Hepatocyte (in vitro differentiated cells): ENCODE data around the gene RNF212B. TPM values are rescaled to one million over a fixed set of nuclear protein-coding genes. Genes with fewer than 3 reads are reported as not detected.
"Not testable (repeated sequence)": the region's sequence is repeated elsewhere in the genome, so short reads cannot be mapped to it uniquely, and the experiment has no call there.

Source experiments
- DNase-seq: peaks from one replicate; pipeline ENCODE4 v3.0.0-alpha.2; 2016; ENCODE audit warnings: low spot score
- H2AFZ ChIP-seq: fragments of 200-600 bp; sonication (generic); 2 replicates; pipeline ENCODE4 v1.6.0; 2016; ENCODE audit warnings: antibody characterized with exemption, mild to moderate bottlenecking
- H3K27ac ChIP-seq: fragments of 200-600 bp; sonication (generic); 2 replicates; pipeline ENCODE4 v1.5.1; 2016; ENCODE audit warnings: mild to moderate bottlenecking
- H3K27me3 ChIP-seq: fragments of 200-600 bp; sonication (generic); 2 replicates; pipeline ENCODE4 v1.6.1; 2016
- H3K36me3 ChIP-seq: fragments of 200-600 bp; sonication (generic); replicated peaks from 2 replicates; pipeline ENCODE4 v1.5.1; 2016; ENCODE audit warnings: low read depth; ENCODE audit not compliant: insufficient read depth
- H3K4me1 ChIP-seq: fragments of 200-600 bp; sonication (generic); 2 replicates; pipeline ENCODE4 v1.5.1; 2016; ENCODE audit warnings: mild to moderate bottlenecking, moderate library complexity; ENCODE audit not compliant: insufficient read depth
- H3K4me2 ChIP-seq: fragments of 200-600 bp; sonication (generic); 2 replicates; pipeline ENCODE4 v1.6.0; 2016
- H3K4me3 ChIP-seq: fragments of 200-600 bp; sonication (generic); 2 replicates; pipeline ENCODE4 v1.5.1; 2016; ENCODE audit warnings: mild to moderate bottlenecking
- H3K79me2 ChIP-seq: fragments of 200-600 bp; sonication (generic); 2 replicates; pipeline ENCODE4 v1.6.0; 2017; ENCODE audit warnings: mild to moderate bottlenecking
- H3K9me2 ChIP-seq: fragments of 200-600 bp; sonication (generic); replicated peaks from 2 replicates; pipeline ENCODE4 v1.6.0; 2017; ENCODE audit warnings: mild to moderate bottlenecking; ENCODE audit not compliant: insufficient read depth
- H3K9me3 ChIP-seq: fragments of 200-600 bp; sonication (generic); 2 replicates; pipeline ENCODE4 v1.5.1; 2016; ENCODE audit warnings: low read depth, mild to moderate bottlenecking
- H4K20me1 ChIP-seq: fragments of 200-600 bp; sonication (generic); 2 replicates; pipeline ENCODE4 v1.6.0; 2016; ENCODE audit warnings: mild to moderate bottlenecking; ENCODE audit not compliant: insufficient read depth, poor library complexity, severe bottlenecking
- CTCF ChIP-seq: fragments of 200-600 bp; sonication (generic); IDR thresholded peaks from 2 replicates; pipeline ENCODE4 v1.5.1; 2016; ENCODE audit warnings: antibody characterized with exemption, mild to moderate bottlenecking; ENCODE audit not compliant: poor library complexity
- EZH2 ChIP-seq: fragments of 200-600 bp; sonication (generic); IDR thresholded peaks from 2 replicates; pipeline ENCODE4 v1.6.1; 2016; ENCODE audit warnings: antibody characterized with exemption, mild to moderate bottlenecking, borderline replicate concordance
- EZH2phosphoT487 ChIP-seq: fragments of 200-600 bp; sonication (generic); IDR thresholded peaks from one replicate; pipeline ENCODE4 v1.6.1; 2018; ENCODE audit warnings: antibody characterized with exemption, mild to moderate bottlenecking, low read depth, moderate library complexity; ENCODE audit not compliant: unreplicated experiment, severe bottlenecking
- WGBS: methylation state at CpG from one replicate; pipeline ENCODE4 v1.1.6; 2016; ENCODE audit warnings: low lambda C conversion rate; ENCODE audit errors: missing lambda C conversion rate; 5-methylcytosine and 5-hydroxymethylcytosine counted together
- polyA plus RNA-seq: library from polyadenylated mRNA; unstranded; fragments of >200 nt; fragmentation: Nextera tagmentation; extraction: Ambion mirVana; gene quantifications from 2 replicates; pipeline ENCODE4 v1.2.1, GENCODE V29; 2016
- total RNA-seq: library from RNA; depleted of rRNA; stranded (reverse); fragments of >200 nt; gene quantifications from 2 replicates; pipeline ENCODE4 v1.2.3, GENCODE V29; 2014

The RNF212B gene
- total and polyA plus RNA-seq, 2 experiments from 2014 or later = 0.17 TPM; not detected in 1

GRCh38 chr14:23252420-23253333 is 14.9 kb downstream of the RNF212B start:
- Histone ChIP-seq H3K4me1 (no peaks in the 10 kb centered on the region), H3K36me3 (no peaks in the 10 kb centered on the region), H3K79me2 (no peaks in the 10 kb centered on the region), H3K27me3 (no peaks in the 10 kb centered on the region), H3K9me2 (no peaks in the 10 kb centered on the region), H4K20me1 (no peaks in the 10 kb centered on the region), H3K4me3 (no peak overlapping the region), H3K4me2 (no peak overlapping the region), H2AFZ (no peak overlapping the region), H3K9me3 (no peaks in the 10 kb centered on the region), H3K27ac (no peak overlapping the region)
- DNase-seq = no peak
- TF ChIP-seq EZH2 (no peak), CTCF (no peak), EZH2phosphoT487 (no peak)
- 57% methylated on average over 4 of the region's 4 CpGs for WGBS

- Histone ChIP-seq H3K4me3 (no peak overlapping the region), H3K79me2 (no peaks in the 10 kb centered on the region), H4K20me1 (no peaks in the 10 kb centered on the region), H3K36me3 (no peaks in the 10 kb centered on the region), H3K27me3 (no peaks in the 10 kb centered on the region), H3K9me2 (no peaks in the 10 kb centered on the region), H3K27ac (no peak overlapping the region), H3K9me3 (no peaks in the 10 kb centered on the region), H3K4me2 (no peak overlapping the region), H3K4me1 (peaks cover 3% of the 10 kb centered on the region), H2AFZ (no peak overlapping the region)
- no peak for TF ChIP-seq EZH2
- TF ChIP-seq EZH2phosphoT487 = no peak
- TF ChIP-seq CTCF = no peak
- 84% methylated on average over 5 of the region's 5 CpGs for WGBS
- DNase-seq = no peak
These were observed 20.5 kb downstream of the RNF212B start for GRCh38 chr14:23258256-23258655.

GRCh38 chr14:23259426-23259825 is 21.7 kb downstream of the RNF212B start:
- Histone ChIP-seq H3K4me2 (no peak overlapping the region), H3K4me1 (peaks cover 3% of the 10 kb centered on the region), H3K27ac (no peak overlapping the region), H3K9me3 (no peaks in the 10 kb centered on the region), H3K79me2 (no peaks in the 10 kb centered on the region), H3K4me3 (no peak overlapping the region), H3K9me2 (no peaks in the 10 kb centered on the region), H4K20me1 (no peaks in the 10 kb centered on the region), H3K36me3 (no peaks in the 10 kb centered on the region), H2AFZ (no peak overlapping the region), H3K27me3 (peaks cover 4% of the 10 kb centered on the region)
- TF ChIP-seq CTCF (no peak), EZH2phosphoT487 (no peak), EZH2 (no peak)
- DNase-seq = no peak

GRCh38 chr14:23260849-23261248 is 23.1 kb downstream of the RNF212B start:
- not testable (repeated sequence) for H3K27me3 ChIP-seq, H3K4me3 ChIP-seq, H3K36me3 ChIP-seq, H3K4me1 ChIP-seq, H3K9me2 ChIP-seq, H3K9me3 ChIP-seq, H4K20me1 ChIP-seq, H3K79me2 ChIP-seq
- peak; percentile 24 for DNase-seq
- H2AFZ ChIP-seq = peak overlapping the region; percentile 74
- H3K27ac ChIP-seq = peak overlapping the region; percentile 92
- peak overlapping the region; percentile 68 for H3K4me2 ChIP-seq
- WGBS = 60% methylated on average over 8 of the region's 8 CpGs
